ENCODE results near the gene CYB5R3.
"Not testable (repeated sequence)": the region's sequence is repeated elsewhere in the genome, so short reads cannot be mapped to it uniquely, and the experiment has no call there.

Gene CYB5R3

DNA sequence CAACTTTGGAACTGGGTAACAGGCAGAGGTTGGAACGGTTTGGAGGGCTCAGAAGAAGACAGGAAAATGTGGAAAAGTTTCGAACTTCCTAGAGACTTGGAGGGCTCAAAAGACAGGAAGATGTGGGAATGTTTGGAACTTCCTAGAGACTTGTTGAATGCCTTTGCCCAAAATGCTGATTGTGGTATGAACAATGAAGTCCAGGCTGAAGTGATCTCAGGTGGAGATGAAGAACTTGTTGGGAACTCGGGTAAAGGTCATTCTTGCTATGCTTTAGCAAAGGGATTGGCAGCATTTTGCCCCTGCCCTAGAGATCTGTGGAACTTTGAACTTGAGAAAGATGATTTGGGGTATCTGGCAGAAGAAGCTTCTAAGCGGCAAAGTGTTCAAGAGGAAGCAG is 28.7 kb upstream of the CYB5R3 start:
- ATAC-seq, result not testable (repeated sequence)

DNA sequence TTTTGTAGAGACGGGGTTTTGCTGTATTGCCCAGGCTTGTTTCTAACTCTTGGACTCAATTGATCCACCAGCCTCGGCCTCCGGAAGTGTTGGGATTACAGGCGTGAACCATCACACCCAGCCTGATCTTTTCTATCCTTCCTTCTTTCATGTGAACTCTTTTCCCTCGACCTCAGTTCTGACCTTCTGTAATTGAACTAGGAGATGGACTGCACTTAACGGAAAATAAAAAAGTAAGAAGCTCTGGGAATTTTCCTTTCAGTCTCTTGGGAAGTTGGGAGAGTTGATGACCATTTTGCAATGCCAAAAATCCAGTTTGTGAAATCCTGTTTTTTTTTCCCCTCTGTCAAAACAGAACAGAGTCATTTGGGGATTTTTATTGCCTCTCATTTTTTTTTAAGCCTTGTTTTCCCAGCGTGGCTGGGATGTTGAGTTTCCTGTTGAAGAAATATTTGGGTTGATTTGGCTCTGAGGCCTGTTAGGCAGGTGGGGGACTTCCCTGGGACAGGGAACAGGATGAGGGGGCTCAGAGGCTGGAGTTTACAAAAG is 26.9 kb upstream of the CYB5R3 start:
- TF ChIP-seq CSDC2 (CRISPR knock-in tag; IDR thresholded peaks at IDR 0.05) (no peak), ISL1 (CRISPR knock-in tag; IDR thresholded peaks at IDR 0.05) (no peak), SNAI2 (CRISPR knock-in tag; IDR thresholded peaks at IDR 0.05) (no peak), ESRRG (CRISPR knock-in tag; IDR thresholded peaks at IDR 0.05) (no peak), GLIS3 (CRISPR knock-in tag; IDR thresholded peaks at IDR 0.05) (no peak), ZNF8 (CRISPR knock-in tag; IDR thresholded peaks at IDR 0.05) (no peak), ZFP3 (CRISPR knock-in tag; IDR thresholded peaks at IDR 0.05) (no peak), TCF4 (CRISPR knock-in tag; IDR thresholded peaks at IDR 0.05; ENCODE audit: borderline replicate concordance) (no peak)
- TF ChIP-seq, protein P1, sequence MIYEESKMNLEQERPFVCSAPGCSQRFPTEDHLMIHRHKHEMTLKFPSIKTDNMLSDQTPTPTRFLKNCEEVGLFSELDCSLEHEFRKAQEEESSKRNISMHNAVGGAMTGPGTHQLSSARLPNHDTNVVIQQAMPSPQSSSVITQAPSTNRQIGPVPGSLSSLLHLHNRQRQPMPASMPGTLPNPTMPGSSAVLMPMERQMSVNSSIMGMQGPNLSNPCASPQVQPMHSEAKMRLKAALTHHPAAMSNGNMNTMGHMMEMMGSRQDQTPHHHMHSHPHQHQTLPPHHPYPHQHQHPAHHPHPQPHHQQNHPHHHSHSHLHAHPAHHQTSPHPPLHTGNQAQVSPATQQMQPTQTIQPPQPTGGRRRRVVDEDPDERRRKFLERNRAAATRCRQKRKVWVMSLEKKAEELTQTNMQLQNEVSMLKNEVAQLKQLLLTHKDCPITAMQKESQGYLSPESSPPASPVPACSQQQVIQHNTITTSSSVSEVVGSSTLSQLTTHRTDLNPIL (CRISPR knock-in tag; IDR thresholded peaks at IDR 0.05; ENCODE audit: low read depth), result no peak
- no peak for ATAC-seq

DNA sequence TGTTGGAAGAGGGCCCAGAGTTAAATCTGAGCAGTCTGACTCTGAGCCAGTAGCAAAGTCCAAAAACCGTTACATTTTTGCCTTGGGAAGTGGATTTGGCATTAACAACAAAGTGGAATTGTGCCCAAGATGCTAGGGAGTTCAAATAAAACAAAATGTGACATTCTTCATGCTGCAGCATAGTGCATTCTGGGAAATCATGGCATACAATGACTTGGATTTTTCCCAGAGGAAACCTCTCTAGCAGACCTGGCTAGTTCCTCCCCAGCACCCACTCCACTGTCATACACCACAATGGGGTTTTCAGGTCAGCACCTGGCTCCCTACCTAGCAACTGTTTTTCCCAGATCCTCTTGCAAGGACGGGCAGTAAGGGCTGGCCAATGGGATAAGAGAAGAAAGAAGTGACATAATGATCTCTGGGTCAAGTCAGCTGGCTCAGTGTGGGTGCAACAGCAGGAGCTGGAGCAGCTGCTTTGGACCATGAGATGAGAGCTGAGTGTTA is 24.8 kb upstream of the CYB5R3 start:
- TF ChIP-seq BACH2 (CRISPR knock-in tag; IDR thresholded peaks at IDR 0.05; ENCODE audit: borderline replicate concordance) (no peak), PPARA (CRISPR knock-in tag; IDR thresholded peaks at IDR 0.05; ENCODE audit: borderline replicate concordance) (no peak), ZNF70 (CRISPR knock-in tag; IDR thresholded peaks at IDR 0.05) (no peak), ZNF8 (CRISPR knock-in tag; IDR thresholded peaks at IDR 0.05) (no peak), ZFP3 (CRISPR knock-in tag; IDR thresholded peaks at IDR 0.05) (no peak), ISL1 (CRISPR knock-in tag; IDR thresholded peaks at IDR 0.05) (no peak), TOX (CRISPR knock-in tag; IDR thresholded peaks at IDR 0.05; ENCODE audit: borderline replicate concordance) (no peak)
- TF ChIP-seq, protein P2, sequence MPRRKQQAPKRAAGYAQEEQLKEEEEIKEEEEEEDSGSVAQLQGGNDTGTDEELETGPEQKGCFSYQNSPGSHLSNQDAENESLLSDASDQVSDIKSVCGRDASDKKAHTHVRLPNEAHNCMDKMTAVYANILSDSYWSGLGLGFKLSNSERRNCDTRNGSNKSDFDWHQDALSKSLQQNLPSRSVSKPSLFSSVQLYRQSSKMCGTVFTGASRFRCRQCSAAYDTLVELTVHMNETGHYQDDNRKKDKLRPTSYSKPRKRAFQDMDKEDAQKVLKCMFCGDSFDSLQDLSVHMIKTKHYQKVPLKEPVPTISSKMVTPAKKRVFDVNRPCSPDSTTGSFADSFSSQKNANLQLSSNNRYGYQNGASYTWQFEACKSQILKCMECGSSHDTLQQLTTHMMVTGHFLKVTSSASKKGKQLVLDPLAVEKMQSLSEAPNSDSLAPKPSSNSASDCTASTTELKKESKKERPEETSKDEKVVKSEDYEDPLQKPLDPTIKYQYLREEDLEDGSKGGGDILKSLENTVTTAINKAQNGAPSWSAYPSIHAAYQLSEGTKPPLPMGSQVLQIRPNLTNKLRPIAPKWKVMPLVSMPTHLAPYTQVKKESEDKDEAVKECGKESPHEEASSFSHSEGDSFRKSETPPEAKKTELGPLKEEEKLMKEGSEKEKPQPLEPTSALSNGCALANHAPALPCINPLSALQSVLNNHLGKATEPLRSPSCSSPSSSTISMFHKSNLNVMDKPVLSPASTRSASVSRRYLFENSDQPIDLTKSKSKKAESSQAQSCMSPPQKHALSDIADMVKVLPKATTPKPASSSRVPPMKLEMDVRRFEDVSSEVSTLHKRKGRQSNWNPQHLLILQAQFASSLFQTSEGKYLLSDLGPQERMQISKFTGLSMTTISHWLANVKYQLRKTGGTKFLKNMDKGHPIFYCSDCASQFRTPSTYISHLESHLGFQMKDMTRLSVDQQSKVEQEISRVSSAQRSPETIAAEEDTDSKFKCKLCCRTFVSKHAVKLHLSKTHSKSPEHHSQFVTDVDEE (CRISPR knock-in tag; IDR thresholded peaks at IDR 0.05), result no peak
- TF ChIP-seq, protein P3, sequence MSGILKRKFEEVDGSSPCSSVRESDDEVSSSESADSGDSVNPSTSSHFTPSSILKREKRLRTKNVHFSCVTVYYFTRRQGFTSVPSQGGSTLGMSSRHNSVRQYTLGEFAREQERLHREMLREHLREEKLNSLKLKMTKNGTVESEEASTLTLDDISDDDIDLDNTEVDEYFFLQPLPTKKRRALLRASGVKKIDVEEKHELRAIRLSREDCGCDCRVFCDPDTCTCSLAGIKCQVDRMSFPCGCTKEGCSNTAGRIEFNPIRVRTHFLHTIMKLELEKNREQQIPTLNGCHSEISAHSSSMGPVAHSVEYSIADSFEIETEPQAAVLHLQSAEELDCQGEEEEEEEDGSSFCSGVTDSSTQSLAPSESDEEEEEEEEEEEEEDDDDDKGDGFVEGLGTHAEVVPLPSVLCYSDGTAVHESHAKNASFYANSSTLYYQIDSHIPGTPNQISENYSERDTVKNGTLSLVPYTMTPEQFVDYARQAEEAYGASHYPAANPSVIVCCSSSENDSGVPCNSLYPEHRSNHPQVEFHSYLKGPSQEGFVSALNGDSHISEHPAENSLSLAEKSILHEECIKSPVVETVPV (CRISPR knock-in tag; IDR thresholded peaks at IDR 0.05), result no peak
- ATAC-seq, result no peak

DNA sequence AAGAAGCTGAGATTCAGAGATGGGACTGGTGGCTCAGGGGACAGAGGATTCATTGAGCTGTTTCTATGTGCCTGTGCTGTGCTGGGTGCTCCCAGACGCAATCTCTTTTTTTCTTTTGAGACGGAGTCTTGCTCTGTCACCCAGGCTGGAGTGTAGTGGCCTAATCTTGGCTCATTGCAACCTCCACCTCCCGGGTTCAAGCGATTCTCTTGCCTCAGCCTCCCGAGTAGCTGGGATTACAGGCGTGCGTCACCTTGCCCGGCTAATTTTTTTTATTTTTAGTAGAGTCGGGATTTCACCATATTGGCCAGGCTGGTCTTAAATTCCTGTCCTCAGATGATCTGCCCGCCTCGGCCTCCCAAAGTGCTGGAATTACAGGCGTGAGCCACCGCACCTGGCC is 23.9 kb upstream of the CYB5R3 start:
- ATAC-seq, result not testable (repeated sequence)

DNA sequence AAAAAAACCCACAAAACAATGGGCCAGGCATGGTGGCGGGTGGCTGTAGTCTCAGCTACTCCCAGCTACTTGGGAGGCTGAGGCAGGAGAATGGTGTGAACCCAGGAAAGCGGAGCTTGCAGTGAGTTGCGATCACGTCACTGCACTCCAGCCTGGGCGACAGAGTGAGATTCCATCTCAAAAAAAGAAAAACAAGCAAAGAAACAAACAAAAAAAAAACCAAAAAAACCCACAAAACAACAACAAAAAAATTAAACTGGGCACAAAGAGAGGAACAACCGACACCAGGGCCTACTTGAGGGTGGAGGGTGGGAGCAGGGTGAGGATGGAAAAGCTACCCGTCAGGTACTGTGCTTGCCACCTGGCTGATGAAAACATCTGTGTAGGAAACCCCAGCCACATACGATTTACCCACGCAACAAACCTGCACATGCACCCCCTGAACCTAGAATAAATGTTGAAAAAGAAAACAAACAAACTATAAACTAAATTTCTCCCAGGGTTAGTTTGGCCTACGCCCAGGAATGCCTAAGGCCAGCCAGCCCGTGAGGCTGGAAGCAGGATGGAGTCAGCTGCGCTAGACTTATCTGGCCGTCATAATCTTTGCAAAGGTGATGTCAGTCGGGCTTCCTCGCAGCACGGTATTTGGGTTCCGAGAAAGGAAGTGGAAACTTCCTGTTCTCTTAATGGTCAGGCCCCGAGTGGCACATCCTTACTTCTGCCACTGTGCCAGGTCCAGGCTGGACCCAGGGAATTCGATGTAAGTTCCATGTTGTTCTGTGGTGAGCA is 21.9 kb upstream of the CYB5R3 start:
- ATAC-seq, result no peak
- TF ChIP-seq SNAI2 (CRISPR knock-in tag; IDR thresholded peaks at IDR 0.05) (no peak), PPARA (CRISPR knock-in tag; IDR thresholded peaks at IDR 0.05; ENCODE audit: borderline replicate concordance) (no peak), ARNTL (CRISPR knock-in tag; IDR thresholded peaks at IDR 0.05; ENCODE audit: borderline replicate concordance, low read depth) (no peak), ISL1 (CRISPR knock-in tag; IDR thresholded peaks at IDR 0.05) (no peak), ZC3H10 (CRISPR knock-in tag; IDR thresholded peaks at IDR 0.05) (no peak), TCF4 (CRISPR knock-in tag; IDR thresholded peaks at IDR 0.05; ENCODE audit: borderline replicate concordance) (no peak), ZNF8 (CRISPR knock-in tag; IDR thresholded peaks at IDR 0.05) (no peak), GLIS3 (CRISPR knock-in tag; IDR thresholded peaks at IDR 0.05) (no peak), CSDC2 (CRISPR knock-in tag; IDR thresholded peaks at IDR 0.05) (no peak), OSR1 (CRISPR knock-in tag; IDR thresholded peaks at IDR 0.05) (no peak)
- TF ChIP-seq, protein P4, sequence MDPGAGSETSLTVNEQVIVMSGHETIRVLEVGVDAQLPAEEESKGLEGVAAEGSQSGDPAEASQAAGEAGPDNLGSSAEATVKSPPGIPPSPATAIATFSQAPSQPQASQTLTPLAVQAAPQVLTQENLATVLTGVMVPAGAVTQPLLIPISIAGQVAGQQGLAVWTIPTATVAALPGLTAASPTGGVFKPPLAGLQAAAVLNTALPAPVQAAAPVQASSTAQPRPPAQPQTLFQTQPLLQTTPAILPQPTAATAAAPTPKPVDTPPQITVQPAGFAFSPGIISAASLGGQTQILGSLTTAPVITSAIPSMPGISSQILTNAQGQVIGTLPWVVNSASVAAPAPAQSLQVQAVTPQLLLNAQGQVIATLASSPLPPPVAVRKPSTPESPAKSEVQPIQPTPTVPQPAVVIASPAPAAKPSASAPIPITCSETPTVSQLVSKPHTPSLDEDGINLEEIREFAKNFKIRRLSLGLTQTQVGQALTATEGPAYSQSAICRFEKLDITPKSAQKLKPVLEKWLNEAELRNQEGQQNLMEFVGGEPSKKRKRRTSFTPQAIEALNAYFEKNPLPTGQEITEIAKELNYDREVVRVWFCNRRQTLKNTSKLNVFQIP (CRISPR knock-in tag; IDR thresholded peaks at IDR 0.05; ENCODE audit: borderline replicate concordance, low read depth), result no peak
- TF ChIP-seq, protein P3 (CRISPR knock-in tag; IDR thresholded peaks at IDR 0.05), result no peak
- TF ChIP-seq, protein P1 (CRISPR knock-in tag; IDR thresholded peaks at IDR 0.05; ENCODE audit: low read depth), result no peak
- TF ChIP-seq, protein P5, sequence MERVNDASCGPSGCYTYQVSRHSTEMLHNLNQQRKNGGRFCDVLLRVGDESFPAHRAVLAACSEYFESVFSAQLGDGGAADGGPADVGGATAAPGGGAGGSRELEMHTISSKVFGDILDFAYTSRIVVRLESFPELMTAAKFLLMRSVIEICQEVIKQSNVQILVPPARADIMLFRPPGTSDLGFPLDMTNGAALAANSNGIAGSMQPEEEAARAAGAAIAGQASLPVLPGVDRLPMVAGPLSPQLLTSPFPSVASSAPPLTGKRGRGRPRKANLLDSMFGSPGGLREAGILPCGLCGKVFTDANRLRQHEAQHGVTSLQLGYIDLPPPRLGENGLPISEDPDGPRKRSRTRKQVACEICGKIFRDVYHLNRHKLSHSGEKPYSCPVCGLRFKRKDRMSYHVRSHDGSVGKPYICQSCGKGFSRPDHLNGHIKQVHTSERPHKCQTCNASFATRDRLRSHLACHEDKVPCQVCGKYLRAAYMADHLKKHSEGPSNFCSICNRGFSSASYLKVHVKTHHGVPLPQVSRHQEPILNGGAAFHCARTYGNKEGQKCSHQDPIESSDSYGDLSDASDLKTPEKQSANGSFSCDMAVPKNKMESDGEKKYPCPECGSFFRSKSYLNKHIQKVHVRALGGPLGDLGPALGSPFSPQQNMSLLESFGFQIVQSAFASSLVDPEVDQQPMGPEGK (CRISPR knock-in tag; IDR thresholded peaks at IDR 0.05; ENCODE audit: borderline replicate concordance), result no peak

All from SK-N-SH treated with all-trans-retinoic acid at 6 μM for 48 hours (cell line).